C4-2B (cell line): Measurements from ENCODE around the gene WWOX.

Experiments used
- H3K27ac ChIP-seq: fragments of 450-650 bp; 2 replicates; pipeline ENCODE4 v1.5.1; 2017
- CTCF ChIP-seq: fragments of 450-650 bp; conservative IDR thresholded peaks from 2 replicates; pipeline ENCODE4 v1.5.1; 2017; ENCODE audit warnings: mild to moderate bottlenecking
- ZFX ChIP-seq: fragments of 450-650 bp; IDR thresholded peaks from 2 replicates; pipeline ENCODE4 v1.6.1; 2017

The WWOX gene

DNA sequence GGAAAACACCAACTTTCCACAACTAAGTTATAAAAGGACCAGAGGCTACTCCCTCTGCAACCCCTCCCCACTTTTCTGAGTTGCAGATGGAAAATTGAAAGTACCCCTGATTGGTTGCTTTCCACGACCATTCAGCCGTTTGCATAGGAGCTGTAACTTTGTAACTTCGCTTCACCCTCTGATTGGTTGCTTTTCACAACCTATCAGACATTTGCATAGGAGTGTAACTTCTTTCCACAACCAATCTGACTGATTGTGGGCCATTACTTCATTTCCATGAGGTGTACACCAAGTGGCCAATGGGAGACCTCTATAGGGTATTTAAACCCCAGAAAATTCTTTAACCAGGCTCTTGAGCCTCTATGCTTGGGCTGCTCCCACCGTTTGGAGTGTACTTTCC is 644.1 kb downstream of the WWOX start:
- no peak overlapping the region for H3K27ac ChIP-seq
- no peak for TF ChIP-seq ZFX
- no peak for TF ChIP-seq CTCF

- TF ChIP-seq ZFX: no peak
- no peak for TF ChIP-seq CTCF
- H3K27ac ChIP-seq: no peak overlapping the region
These were observed 644.6 kb downstream of the WWOX start for GRCh38 chr16:78744099-78744498.

- no peak overlapping the region for H3K27ac ChIP-seq
- TF ChIP-seq ZFX (no peak), CTCF (no peak)
These were observed 645.3 kb downstream of the WWOX start for GRCh38 chr16:78744796-78745107.

DNA sequence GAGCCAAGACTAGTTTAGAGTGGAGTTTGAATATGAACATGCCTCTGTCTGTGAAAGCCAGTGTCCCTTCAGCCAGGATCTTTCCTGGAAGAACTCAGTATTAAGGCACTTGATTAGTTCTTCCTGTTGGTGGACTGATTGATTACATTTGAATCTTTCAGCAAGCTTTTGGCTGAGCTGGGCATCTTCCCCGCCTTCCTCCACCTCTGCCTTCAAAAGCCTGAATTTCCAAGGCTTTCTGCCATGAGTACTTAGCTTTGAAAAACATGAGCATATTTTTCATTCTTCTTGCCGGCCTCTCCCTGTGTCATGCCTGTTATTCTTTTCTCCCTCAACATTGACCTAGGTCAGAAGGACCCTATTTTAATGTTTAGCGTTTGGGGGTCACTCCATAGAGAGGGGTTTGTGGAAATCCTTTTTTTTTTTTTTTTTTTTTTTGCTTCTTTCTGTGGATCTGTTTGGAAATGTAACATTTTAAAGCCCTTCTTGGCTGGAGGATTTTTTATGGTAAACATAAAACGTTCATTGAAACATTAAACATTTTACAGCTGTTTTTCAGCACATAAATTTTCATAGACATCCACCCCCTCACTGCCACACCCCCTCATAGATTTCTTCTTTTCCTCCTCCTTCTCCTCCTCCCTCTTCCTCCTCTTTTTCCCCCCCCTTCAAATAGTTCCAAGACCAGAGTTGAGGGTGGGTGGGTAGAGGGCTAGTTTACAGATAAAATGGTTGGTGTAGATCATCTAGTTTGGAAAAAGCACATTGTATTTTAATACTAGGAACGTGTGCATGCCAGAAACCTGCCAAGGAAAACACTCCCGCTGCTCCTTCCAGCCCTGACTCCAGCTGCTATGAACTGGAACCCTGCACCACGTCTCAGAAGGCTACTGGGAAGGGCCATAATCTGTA is 645.9 kb downstream of the WWOX start:
- no peak for TF ChIP-seq ZFX
- H3K27ac ChIP-seq: no peak overlapping the region

- TF ChIP-seq CTCF (no peak), ZFX (no peak)
- no peak overlapping the region for H3K27ac ChIP-seq
These were observed 647.3 kb downstream of the WWOX start for GRCh38 chr16:78746718-78747117.

- H3K27ac ChIP-seq: no peak overlapping the region
- TF ChIP-seq ZFX (no peak), CTCF (no peak)
These were observed 648.9 kb downstream of the WWOX start for GRCh38 chr16:78748220-78748929.

DNA sequence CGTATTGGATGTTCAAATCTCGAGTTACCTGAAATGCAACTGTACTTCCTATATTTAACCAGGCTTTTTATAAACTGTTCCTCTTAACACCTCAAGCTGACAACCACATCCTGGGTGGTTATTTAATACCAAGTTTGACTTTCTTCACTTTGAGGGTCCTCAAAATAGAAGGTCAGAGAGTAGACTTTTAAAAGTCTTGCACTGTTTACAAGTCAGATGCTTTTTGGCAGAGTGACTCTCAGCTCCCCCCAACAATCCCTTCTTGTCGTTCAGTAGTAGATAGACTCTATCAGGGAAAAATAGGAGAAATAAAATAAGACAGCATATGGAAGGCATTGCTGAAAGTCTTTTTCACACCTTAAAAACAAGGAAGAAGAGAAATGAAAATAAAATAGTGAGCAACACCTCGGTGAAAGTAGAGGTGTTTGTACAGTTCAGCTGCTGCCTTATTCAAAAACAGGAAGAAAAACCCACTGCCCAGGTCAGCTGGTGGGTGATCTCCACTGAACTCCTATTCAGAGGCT is 650.4 kb downstream of the WWOX start:
- no peak for TF ChIP-seq ZFX
- no peak for TF ChIP-seq CTCF
- no peak overlapping the region for H3K27ac ChIP-seq
